Keratinocyte (primary cell): ENCODE data around the gene POLR1C.

Experiments
- CTCF ChIP-seq, 3 experiments: IDR thresholded peaks in 1 of 3; conservative IDR thresholded peaks in 1 of 3; optimal IDR thresholded peaks in 1 of 3; 2 replicates in 2 of 3; 3 replicates in 1 of 3; pipeline versions ENCODE3 to v1.5.1; 2011; ENCODE audit warnings: low read length in 3 of 3, mild to moderate bottlenecking in 3 of 3, moderate library complexity in 2 of 3, control low read depth in 1 of 3, inconsistent platforms in 1 of 3; ENCODE audit not compliant: insufficient read depth in 2 of 3; ENCODE audit errors: extremely low read depth in 1 of 3
- EZH2 ChIP-seq: IDR thresholded peaks from one replicate; pipeline ENCODE4 v1.6.1; 2012; ENCODE audit warnings: inconsistent platforms, mild to moderate bottlenecking, low read length, moderate library complexity

DNA sequence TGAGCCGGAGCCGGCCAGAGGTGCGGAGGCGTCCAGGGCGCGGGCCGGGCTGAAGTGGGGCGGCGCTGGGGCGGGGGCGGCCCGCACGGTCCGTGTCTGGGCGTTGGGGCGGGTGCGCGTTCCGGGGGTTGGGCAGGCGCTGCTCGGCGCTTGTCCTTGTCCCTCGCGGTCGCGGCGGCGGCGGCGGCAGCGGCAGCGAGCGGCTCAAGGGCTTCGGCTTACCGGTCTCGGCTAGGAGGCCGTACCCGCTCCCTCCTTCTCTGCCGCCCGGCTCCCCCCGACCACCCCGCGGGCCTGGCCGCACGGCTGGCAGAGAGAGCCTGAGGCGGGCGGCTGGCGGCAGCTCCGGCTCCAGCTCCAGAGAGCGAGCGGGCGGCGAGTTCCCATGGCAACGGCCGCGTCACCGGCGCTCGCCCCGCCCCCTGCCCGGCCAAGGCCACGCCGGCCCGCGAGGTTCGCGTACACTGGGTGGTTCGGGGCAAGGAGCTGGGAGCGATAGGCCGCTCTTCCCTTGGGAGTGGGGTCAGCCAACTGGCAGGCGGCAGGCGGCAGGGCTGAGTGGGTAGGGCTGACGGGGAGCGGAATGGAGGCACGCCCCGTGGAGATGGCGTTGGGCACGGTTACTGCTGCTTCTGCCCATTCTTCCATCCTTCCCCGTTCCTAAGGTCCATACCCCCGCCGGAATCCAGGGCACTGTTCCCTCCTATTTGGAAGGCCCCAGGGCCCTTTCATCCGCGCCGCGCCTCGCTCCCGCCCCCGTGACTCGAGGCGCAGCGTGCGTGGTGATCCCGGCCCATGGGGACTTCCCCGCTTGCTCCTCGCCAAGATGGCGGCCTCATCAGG, 6.7 kb upstream of the POLR1C start, which contains the start of gene LRRC73:
- TF ChIP-seq CTCF (optimal IDR thresholded peaks at IDR 0.05 in 1 of 3, IDR thresholded peaks at IDR 0.05 in 1 of 3, conservative IDR thresholded peaks at IDR 0.05 in 1 of 3; ENCODE audit: extremely low read depth in 1 of 3, insufficient read depth in 2 of 3, low read length in 3 of 3) (no peak), EZH2 (no peak)
